Neural cell (in vitro differentiated cells): ENCODE results near the gene DNAJB4. TPM values are rescaled to one million over a fixed set of nuclear protein-coding genes. Genes with fewer than 3 reads are reported as not detected.

Source experiments
- H2AFZ ChIP-seq: fragments of 200-600, 300-800 bp; sonication (generic), shearing (Covaris generic); 2 replicates; pipeline ENCODE4 v1.6.0; 2014; ENCODE audit warnings: low read depth, mild to moderate bottlenecking, antibody characterized with exemption, low read length, moderate library complexity
- H3F3A ChIP-seq: fragments of 200-600 bp; shearing (Covaris generic); 2 replicates; pipeline ENCODE4 v1.6.1; 2016; ENCODE audit warnings: mild to moderate bottlenecking, moderate library complexity, mixed read lengths, antibody characterized with exemption, low read length; ENCODE audit not compliant: insufficient read depth, poor library complexity, severe bottlenecking
- H3K27ac ChIP-seq: fragments of 200-600, 300-800 bp; sonication (generic), shearing (Covaris generic); 2 replicates; pipeline ENCODE4 v1.5.1; 2014; ENCODE audit warnings: mild to moderate bottlenecking, low read length, moderate library complexity
- H3K27me3 ChIP-seq: fragments of 300-800, 200-600 bp; sonication (generic), shearing (Covaris generic); 2 replicates; pipeline ENCODE4 v1.6.0; 2014; ENCODE audit warnings: mild to moderate bottlenecking, low read depth, low read length, moderate library complexity; ENCODE audit not compliant: insufficient read depth
- H3K36me3 ChIP-seq: fragments of 300-800, 200-600 bp; sonication (generic), shearing (Covaris generic); 2 replicates; pipeline ENCODE4 v1.5.1; 2014; ENCODE audit warnings: mild to moderate bottlenecking, antibody characterized with exemption, low read length, moderate library complexity; ENCODE audit not compliant: insufficient read depth
- H3K4me2 ChIP-seq: fragments of 300-800, 200-600 bp; sonication (generic), shearing (Covaris generic); 2 replicates; pipeline ENCODE4 v1.6.0; 2014; ENCODE audit warnings: mild to moderate bottlenecking, low read length
- H3K4me3 ChIP-seq: fragments of 300-800, 200-600 bp; sonication (generic), shearing (Covaris generic); 2 replicates; pipeline ENCODE4 v1.5.1; 2014; ENCODE audit warnings: mild to moderate bottlenecking, low read length, moderate library complexity
- H3K79me2 ChIP-seq: fragments of 200-600 bp; shearing (Covaris generic); replicated peaks from 2 replicates; pipeline ENCODE4 v1.6.0; 2014; ENCODE audit warnings: mild to moderate bottlenecking, low read length, moderate library complexity; ENCODE audit not compliant: insufficient read depth
- H3K9ac ChIP-seq: fragments of 300-800, 200-600 bp; sonication (generic), shearing (Covaris generic); 2 replicates; pipeline ENCODE4 v1.6.1; 2016; ENCODE audit warnings: mild to moderate bottlenecking, low read length, mixed read lengths
- H3K9me2 ChIP-seq: fragments of 200-600 bp; shearing (Covaris generic); 2 replicates; pipeline ENCODE4 v1.6.1; 2016; ENCODE audit warnings: mild to moderate bottlenecking, low read length, mixed read lengths; ENCODE audit not compliant: insufficient read depth
- H3K9me3 ChIP-seq: fragments of 200-600, 300-800 bp; sonication (generic), shearing (Covaris generic); 2 replicates; pipeline ENCODE4 v1.6.1; 2016; ENCODE audit warnings: mild to moderate bottlenecking, mixed run types, low read length, moderate library complexity, mixed read lengths
- H4K20me1 ChIP-seq: fragments of 200-600 bp; shearing (Covaris generic); 2 replicates; pipeline ENCODE4 v1.6.1; 2016; ENCODE audit warnings: mild to moderate bottlenecking, mixed run types; ENCODE audit not compliant: insufficient read depth
- EP300 ChIP-seq: fragments of 450-650 bp; conservative IDR thresholded peaks from 2 replicates; pipeline ENCODE4 v1.6.1; 2014; ENCODE audit warnings: antibody characterized with exemption, mild to moderate bottlenecking, moderate library complexity; ENCODE audit not compliant: poor library complexity, severe bottlenecking
- EZH2 ChIP-seq: fragments of 200-600, 300-800 bp; shearing (Covaris generic), sonication (generic); IDR thresholded peaks from 2 replicates; pipeline ENCODE4 v1.6.1; 2014; ENCODE audit warnings: antibody characterized with exemption, low read length, borderline replicate concordance, mild to moderate bottlenecking; ENCODE audit not compliant: insufficient read depth, poor library complexity, severe bottlenecking
- MXI1 ChIP-seq: fragments of 450-650 bp; conservative IDR thresholded peaks from 2 replicates; pipeline ENCODE4 v1.6.1; 2014; ENCODE audit warnings: antibody characterized with exemption, mild to moderate bottlenecking; ENCODE audit not compliant: poor library complexity, severe bottlenecking
- POLR2AphosphoS5 ChIP-seq: IDR thresholded peaks from 2 replicates; pipeline ENCODE4 v1.6.1; 2012
- RAD21 ChIP-seq: fragments of 450-650 bp; conservative IDR thresholded peaks from 2 replicates; pipeline ENCODE4 v1.6.1; 2014; ENCODE audit warnings: antibody characterized with exemption, mild to moderate bottlenecking, moderate library complexity
- SMC3 ChIP-seq: fragments of 450-650 bp; conservative IDR thresholded peaks from 2 replicates; pipeline ENCODE4 v1.6.1; 2014; ENCODE audit warnings: antibody characterized with exemption, mild to moderate bottlenecking, moderate library complexity; ENCODE audit not compliant: poor library complexity
- TAF1 ChIP-seq: IDR thresholded peaks from 2 replicates; pipeline ENCODE4 v1.6.1; 2012; ENCODE audit warnings: low read depth
- polyA plus RNA-seq: library from polyadenylated mRNA; depleted of rRNA; stranded (reverse); fragments of >200 nt; gene quantifications from 2 replicates; pipeline ENCODE4 v1.2.3, GENCODE V29; 2014
- TF ChIP-seq, protein P1 (sequence below): IDR thresholded peaks from 2 replicates; pipeline ENCODE4 v1.6.1; 2012; ENCODE audit warnings: borderline replicate concordance
- TF ChIP-seq, protein P2 (sequence below): fragments of 450-650 bp; IDR thresholded peaks from 2 replicates; pipeline ENCODE4 v1.5.1; 2014; ENCODE audit warnings: antibody characterized with exemption, mild to moderate bottlenecking, moderate library complexity; ENCODE audit not compliant: poor library complexity, severe bottlenecking

Gene DNAJB4
- polyA plus RNA-seq, 1 donor from 2014 or later: 42.2 TPM

DNA sequence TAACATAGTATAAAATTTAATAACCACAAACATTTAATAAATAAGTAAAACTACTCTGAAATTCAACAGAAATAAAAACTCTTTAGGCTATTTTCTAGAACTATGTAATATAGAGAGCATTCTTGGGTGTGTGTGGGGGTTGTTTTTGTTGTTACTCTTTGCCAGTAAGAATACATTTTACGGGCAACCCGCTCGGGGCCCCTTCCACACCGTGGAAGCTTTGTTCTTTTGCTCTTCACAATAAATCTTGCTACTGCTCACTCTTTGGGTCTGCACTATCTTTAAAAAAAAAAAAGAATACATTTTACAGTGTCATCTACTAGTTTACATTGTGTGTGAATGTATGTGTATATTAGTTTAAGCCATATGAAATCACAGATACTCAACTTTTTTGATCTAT, 25.1 kb downstream of the DNAJB4 start:
- Histone ChIP-seq H3K4me2 (no peak overlapping the region), H3K27me3 (no peaks in the 10 kb centered on the region), H3K9ac (no peak overlapping the region)

DNA sequence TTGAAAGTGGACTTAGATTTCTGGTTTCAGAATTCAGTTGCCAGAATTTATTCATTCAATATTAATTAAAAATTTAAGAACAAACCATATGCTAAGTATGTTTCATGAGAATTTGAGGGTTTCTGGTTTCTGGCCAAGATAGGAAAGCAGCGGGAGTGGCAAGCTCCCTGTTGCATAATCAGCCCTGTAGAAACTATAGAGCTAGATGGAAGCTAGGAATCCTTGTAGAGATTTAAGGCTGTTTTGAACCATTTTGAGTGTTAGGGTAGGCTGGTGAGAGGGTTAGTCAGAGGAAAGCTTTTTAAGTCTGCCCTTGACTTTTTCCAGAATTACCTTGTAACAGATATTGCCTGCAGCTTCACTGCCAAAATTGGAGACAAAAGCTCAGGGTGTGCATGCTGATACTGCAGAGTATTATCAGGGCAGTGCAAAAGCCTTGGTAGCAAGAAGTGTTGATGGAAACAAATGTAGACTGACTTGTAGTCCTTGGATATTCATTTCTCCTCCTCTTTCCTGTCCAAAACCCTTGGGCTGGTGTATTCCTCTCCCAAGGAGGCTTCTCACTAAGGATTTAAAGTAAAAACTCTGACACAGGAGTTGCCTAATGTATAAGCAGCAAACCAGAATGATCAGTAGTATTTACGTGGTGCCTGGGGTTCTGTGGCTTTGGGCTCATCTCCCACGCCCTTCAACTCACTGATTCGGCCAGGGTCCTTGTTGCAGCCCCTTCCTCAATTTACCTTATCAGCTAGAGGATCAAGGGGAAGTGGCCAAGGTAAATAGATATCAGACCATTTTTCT, 28.5 kb downstream of the DNAJB4 start:
- Histone ChIP-seq H4K20me1 (no peaks in the 10 kb centered on the region), H3K9me2 (no peaks in the 10 kb centered on the region), H3K79me2 (no peaks in the 10 kb centered on the region), H2AFZ (no peak overlapping the region), H3K27me3 (no peaks in the 10 kb centered on the region), H3K4me3 (no peak overlapping the region), H3K36me3 (no peaks in the 10 kb centered on the region), H3K27ac (no peak overlapping the region), H3K4me2 (no peak overlapping the region), H3K9me3 (no peaks in the 10 kb centered on the region), H3F3A (no peaks in the 10 kb centered on the region), H3K9ac (no peak overlapping the region)
- TF ChIP-seq TAF1 (no peak), RAD21 (no peak), EZH2 (no peak), SMC3 (no peak), MXI1 (no peak), POLR2AphosphoS5 (no peak), EP300 (no peak)
- TF ChIP-seq, protein P1, sequence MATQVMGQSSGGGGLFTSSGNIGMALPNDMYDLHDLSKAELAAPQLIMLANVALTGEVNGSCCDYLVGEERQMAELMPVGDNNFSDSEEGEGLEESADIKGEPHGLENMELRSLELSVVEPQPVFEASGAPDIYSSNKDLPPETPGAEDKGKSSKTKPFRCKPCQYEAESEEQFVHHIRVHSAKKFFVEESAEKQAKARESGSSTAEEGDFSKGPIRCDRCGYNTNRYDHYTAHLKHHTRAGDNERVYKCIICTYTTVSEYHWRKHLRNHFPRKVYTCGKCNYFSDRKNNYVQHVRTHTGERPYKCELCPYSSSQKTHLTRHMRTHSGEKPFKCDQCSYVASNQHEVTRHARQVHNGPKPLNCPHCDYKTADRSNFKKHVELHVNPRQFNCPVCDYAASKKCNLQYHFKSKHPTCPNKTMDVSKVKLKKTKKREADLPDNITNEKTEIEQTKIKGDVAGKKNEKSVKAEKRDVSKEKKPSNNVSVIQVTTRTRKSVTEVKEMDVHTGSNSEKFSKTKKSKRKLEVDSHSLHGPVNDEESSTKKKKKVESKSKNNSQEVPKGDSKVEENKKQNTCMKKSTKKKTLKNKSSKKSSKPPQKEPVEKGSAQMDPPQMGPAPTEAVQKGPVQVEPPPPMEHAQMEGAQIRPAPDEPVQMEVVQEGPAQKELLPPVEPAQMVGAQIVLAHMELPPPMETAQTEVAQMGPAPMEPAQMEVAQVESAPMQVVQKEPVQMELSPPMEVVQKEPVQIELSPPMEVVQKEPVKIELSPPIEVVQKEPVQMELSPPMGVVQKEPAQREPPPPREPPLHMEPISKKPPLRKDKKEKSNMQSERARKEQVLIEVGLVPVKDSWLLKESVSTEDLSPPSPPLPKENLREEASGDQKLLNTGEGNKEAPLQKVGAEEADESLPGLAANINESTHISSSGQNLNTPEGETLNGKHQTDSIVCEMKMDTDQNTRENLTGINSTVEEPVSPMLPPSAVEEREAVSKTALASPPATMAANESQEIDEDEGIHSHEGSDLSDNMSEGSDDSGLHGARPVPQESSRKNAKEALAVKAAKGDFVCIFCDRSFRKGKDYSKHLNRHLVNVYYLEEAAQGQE: no peak
- TF ChIP-seq, protein P2, sequence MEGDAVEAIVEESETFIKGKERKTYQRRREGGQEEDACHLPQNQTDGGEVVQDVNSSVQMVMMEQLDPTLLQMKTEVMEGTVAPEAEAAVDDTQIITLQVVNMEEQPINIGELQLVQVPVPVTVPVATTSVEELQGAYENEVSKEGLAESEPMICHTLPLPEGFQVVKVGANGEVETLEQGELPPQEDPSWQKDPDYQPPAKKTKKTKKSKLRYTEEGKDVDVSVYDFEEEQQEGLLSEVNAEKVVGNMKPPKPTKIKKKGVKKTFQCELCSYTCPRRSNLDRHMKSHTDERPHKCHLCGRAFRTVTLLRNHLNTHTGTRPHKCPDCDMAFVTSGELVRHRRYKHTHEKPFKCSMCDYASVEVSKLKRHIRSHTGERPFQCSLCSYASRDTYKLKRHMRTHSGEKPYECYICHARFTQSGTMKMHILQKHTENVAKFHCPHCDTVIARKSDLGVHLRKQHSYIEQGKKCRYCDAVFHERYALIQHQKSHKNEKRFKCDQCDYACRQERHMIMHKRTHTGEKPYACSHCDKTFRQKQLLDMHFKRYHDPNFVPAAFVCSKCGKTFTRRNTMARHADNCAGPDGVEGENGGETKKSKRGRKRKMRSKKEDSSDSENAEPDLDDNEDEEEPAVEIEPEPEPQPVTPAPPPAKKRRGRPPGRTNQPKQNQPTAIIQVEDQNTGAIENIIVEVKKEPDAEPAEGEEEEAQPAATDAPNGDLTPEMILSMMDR: no peak

More for the DNA sequence above, 25.1 kb downstream of the DNAJB4 start:
- Histone ChIP-seq H3K9me2 (no peaks in the 10 kb centered on the region), H4K20me1 (no peaks in the 10 kb centered on the region), H3K27ac (no peak overlapping the region), H3K9me3 (no peaks in the 10 kb centered on the region), H3K79me2 (no peaks in the 10 kb centered on the region), H3K36me3 (no peaks in the 10 kb centered on the region), H2AFZ (no peak overlapping the region), H3F3A (no peaks in the 10 kb centered on the region), H3K4me3 (no peak overlapping the region)
- TF ChIP-seq EZH2: no peak
- no peak for TF ChIP-seq TAF1
